GM18526 (cell line): ENCODE results near the gene SNX22.

Source experiments
- POLR2A ChIP-seq: IDR thresholded peaks from 3 replicates; pipeline ENCODE4 v1.6.1; 2011; ENCODE audit not compliant: insufficient read length; ENCODE audit errors: extremely low read depth

SNX22 gene

DNA sequence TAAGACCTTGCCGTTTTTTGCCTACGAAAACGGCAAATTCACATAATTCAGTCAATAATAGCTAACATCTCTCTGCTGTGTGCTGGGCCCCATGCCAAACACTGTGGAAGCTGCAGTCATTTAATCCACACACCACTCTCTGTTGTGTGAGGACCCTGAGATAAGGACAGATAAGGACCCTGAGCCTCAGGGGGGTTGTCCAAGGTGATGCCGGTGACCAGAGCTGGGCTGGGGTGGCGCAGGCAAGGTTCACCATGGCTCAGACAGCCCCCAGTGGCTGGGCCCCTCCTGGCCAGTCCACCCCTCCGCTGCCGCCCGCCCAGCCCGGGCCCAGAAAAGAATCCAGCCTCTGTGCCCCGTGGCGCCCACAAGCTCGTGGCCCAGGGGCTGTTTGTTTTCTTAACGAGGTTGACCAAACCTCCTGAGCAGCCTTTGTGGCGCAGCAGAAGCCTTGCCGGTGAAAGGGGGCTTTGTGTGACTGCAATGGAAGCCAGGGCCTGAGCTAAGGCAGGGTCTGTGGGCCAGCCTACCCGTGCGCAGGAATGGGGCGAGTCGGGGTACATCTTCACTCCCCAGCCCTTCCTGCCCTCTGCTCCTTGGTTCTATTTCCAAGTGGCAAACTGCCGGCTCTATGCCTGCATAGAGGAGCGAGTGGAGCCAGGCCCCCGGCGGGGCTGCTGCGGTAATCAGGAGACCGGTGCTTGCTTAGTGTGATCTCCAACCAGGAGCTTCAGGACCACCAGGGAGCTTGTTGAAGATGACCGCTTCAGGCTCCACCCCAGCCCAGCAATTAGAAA, 4.4 kb upstream of the SNX22 start:
- no peak for TF ChIP-seq POLR2A

DNA sequence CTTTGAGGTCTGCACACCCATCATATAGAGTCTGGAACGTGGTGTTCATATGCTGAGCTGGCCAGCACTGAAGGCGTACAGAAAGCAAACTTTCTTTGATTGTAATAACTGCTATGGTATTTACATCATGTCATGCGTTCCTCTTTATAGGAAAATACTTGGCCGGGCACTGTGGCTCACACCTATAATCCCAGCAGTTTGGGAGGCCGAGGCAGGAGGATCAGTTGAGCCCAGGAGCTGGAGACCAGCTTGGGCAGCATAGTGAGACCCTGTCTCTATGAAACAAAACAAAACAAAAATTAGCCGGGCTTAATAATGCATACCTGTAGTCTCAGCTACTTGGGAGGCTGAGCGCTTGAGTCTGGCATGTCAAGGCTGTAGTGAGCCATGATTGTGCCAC, 3.4 kb upstream of the SNX22 start:
- no peak for TF ChIP-seq POLR2A

DNA sequence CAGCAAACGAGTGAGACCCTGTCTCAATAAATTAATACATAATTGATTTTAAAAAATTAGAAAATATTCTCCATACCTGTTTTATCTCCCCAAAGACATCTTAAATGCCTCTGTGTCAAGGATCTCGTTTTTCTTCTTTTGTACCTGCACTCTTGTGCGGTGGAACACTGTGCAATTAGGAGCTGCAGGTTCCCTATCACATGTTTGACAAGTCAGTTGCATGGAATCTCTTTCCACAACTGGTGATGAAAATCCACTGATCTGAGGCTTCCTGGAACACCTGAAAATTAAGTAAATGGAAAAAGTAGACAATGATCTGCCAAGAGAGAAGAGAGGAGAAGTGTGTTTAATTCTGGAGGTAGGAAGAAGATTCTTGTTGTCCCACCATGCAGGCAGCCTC, 3.0 kb upstream of the SNX22 start:
- TF ChIP-seq POLR2A, result no peak

DNA sequence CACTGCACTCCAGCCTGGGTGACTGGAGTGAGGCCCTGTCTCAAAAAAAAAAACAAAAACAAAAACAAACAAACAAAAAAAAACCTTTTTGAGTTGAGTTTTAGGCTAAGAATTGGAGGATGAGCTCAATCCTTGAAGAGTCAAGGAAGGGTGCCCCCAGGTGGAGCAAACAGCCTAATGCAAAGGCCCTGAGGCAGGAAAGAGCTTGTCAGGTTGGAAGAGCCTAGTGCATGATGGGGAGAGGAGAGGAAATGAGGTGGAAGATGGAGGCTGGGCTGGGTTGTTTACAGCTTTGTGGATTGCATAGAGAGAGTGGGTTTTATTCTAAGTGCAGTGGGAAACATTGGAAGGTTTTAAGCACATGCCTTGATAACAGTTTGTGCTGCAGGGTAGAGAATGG, 2.1 kb upstream of the SNX22 start:
- TF ChIP-seq POLR2A, result no peak

DNA sequence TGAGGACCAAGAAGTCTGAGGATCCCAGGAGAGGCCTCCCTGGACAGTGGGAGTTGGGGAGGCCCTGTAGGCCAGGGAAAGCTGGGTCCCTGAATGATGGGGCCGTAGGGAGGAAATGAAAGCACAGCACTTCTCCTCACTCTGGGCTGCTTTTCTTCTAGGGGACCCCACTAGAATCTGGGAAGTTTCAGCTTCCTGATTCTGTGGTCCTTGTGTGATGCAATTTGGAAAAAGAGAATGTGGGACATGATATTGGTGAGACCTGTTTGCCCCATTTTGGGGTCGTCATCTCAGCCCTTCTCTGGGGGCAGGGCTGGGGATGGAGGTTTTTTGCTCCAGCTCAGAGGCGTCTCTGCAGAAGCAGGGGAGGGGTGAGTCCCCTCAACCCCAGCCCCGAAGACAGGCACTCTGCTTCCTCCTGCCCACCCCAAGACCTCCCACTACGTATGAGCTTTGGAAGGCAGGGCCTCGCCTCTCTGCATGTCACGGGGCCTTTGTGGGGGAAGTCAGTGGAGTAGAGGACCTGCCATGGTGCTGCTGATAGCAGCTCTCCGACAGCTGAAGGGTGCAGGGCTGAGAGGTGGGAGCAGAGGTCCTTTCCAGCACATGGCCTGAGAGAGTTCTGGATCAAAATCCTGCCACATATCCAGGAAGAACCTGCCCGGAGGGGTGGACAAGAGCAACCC, 1.5 kb upstream of the SNX22 start:
- TF ChIP-seq POLR2A, result no peak

DNA sequence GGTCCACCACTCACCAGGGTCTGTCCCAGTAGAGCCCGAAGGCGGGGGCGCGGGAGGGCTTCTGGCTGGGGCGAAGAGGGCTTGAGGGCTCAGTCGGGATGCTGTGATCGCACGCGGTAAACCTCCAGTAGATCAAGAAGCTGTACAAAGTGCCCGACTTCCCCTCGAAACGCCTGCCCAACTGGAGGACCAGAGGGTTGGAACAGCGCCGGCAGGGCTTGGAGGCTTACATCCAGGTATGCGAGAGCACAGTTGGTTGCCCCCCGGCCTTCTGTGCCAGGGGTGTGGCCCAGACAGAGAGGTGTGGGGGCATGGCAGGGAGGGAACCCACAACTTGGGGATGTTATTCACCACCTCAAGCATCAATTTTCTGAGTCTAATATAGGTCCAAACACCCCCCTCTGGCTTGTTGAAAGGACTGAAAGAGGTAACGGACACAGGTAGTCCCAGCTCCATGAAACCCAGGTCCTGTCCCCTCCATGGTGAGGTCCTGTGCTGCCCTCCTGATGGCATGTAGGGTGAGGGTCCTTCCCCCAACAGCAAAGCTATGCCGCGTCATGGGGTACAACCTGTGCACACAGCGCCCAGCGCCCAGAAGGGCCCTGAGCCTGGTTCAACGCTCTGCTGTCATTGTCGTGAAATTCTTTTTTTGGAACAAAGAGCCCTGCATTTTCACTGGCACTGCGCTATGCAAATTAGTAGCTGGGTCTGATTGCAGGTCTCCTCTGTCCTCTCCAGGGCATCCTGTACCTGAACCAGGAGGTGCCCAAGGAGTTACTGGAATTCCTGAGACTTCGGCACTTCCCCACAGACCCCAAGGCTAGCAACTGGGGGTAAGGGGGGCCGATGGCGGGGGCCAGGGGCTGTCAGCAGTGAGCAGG, 1.2 kb downstream of the SNX22 start:
- peak; percentile 41 for TF ChIP-seq POLR2A

DNA sequence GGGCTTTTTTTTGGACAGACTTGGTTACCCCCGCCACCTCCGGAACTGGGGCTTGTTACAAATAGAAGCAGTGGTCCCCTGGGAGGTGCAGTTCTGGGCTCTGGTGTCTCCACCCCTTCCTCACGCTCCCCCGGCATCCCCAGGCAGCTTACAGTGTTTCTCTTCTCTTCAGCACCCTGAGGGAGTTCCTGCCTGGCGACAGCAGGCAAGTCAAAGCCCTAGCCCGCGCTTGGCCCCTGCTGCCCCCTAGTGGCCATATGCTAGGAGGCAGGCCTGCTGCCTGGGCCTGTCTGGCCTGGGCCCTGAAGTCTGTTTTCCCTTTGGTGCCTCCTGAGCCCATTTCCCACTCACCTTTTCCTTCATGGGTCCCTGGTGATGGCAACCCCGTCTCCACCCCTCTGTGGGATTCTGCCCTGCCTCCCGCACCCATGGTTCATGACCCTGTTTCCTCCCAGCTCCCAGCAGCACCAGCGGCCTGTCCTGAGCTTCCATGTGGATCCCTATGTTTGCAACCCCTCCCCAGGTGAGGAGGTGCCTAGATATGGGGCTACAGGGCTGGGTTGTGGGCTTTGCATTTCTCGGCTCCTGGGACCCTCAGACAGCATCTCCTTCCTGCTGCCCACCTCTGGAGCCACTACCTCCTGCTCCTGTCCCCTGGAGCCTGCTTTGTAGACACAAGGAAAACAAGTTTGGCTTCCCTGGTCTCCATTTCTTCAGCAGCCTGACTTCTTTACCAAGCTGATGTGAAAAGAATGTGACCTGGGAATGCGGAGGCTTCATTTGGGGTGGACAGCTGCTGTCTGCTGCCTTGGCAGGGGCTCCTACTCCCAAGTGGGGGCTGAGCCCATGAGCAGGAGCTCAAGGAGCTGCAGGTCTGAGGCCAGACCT, 2.2 kb downstream of the SNX22 start:
- no peak for TF ChIP-seq POLR2A

DNA sequence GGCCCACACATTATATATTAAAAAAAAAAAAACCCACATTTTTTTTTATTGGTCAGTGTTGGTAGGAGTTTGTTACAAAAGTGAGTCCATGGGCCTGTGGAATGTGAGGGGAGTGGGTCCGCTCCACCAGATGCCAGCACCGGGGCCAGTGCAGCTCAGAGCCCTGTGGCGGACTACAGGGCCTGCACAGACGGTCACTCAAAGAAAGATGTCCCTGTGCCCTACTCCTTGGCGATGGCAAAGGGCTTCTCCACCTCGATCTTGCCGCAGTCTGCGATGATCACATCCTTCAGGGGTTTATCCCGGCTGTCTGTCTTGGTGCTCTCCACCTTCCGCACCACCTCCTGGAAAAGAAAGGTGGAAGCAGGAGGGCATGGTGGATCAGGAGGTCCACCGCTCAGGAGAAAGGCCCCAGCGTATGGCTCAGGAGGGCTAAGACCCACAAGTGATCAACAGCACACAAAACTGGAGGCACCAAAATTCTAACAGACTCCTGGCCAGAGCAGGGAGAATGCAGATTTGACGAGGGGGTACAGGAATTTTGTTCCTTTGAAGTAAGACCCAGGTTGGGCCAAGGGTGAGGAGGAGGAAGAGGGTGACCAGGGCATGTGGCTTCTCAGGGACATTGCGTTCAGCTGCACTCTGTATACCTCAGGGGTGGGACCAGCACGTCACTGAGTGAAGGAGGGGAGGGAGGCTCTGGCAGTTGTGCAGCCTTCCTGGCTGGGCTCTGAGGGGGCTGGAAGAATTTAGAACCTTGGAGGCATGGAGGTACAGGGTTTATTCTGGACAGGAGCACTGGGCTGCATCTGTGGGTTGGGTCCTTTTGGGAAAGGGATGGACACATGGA, 4.5 kb downstream of the SNX22 start:
- no peak for TF ChIP-seq POLR2A

DNA sequence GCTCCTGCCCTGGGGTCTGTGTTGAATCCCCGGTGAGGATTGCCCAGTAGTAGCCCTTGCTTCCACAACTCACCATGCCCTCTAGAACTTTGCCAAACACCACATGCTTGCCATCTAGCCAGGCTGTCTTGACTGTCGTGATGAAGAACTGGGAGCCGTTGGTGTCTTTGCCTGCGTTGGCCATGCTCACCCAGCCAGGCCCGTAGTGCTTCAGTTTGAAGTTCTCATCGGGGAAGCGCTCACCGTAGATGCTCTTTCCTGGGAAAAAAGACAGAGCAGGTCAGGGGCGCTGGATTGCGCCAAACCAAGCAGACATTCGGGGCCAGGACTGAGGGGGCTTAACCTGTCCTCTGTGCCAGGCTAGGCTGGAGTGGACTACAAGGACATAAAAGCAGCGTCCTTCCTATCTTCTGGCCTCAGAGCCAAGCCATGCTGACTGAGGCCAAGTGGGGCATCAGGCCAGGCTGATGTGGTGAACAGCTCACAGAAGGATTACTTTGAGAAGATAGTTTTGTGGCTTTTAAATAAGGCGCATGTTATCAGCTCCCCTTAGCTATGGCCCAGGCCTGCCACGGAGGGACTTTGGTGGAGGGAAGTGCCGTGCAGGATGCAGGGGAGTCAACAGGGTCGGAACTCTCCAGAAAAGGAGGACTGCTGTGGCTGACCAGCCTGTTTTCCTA, 5.3 kb downstream of the SNX22 start:
- peak; percentile 10 for TF ChIP-seq POLR2A

DNA sequence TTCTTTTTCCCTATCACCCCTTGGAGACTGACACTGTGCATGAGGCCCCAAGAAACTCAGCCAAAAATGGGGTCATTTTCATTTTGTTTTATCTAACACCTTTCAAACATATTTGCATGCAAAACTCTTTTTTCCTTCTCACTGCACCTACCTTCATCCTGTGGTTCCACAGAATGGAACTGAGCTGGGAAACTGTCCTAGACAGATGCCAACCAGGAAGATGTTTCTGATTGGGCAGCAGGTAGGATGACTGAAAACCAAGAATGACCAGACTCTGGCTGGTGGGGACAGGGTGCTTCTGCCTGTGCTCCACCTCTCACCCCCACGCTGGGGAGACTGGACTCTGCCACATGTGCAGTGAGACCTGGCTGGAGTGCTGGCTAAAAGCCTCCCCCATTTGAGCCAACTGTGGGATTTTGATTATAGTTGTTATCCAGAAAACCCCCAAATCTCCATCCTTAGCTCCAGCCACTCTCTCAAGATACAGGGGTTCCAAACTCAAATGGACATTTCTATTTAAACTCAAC, 6.1 kb downstream of the SNX22 start:
- TF ChIP-seq POLR2A, result no peak

DNA sequence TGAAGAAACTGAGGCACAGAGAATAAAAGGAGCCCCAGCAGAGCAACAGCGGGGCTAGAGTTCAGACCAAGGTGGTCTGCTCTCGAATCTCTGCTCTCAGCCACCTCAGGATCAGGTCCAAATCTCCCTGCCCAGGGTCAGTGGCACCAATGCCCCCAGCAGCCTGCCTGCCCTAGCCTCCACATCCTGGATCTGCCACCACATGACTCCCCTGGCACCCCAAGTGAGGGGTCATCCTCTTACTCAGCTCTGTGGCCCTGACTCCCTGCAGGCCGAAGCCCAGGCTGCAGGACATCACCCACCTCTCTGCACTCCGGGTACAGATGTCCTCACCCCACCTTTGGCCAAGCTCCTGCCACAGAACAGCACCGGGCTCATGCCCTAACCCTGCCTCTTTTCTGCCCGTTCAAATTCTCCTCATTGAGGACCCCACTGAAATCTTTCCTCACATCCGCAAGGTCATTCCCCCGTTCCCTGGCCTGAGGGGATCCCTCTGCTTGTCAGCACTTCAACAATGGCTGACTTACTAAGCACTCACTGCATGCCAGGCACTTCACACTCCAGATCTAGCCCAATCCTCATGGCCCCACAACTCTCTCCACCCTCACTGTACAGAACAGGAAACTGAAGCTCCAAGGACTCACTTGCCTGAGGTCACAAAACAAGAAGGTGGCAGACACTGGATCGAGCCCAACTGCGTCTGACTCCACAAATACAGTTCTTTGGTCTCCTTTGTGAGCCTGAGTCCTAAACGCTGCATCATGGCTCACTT, 7.0 kb downstream of the SNX22 start:
- TF ChIP-seq POLR2A, result peak; percentile 21
